NCI-H1436 treated with DMSO at 0.1 percent for 48 hours (cell line): ENCODE measurements around the gene CSNK1A1.
"Not testable (repeated sequence)": the region's sequence is repeated elsewhere in the genome, so short reads cannot be mapped to it uniquely, and the experiment has no call there.

ENCODE experiments used
- DNase-seq: peaks from one replicate; lab custom pipeline; 2025; lab: John Stamatoyannopoulos, UW

The CSNK1A1 gene

DNA sequence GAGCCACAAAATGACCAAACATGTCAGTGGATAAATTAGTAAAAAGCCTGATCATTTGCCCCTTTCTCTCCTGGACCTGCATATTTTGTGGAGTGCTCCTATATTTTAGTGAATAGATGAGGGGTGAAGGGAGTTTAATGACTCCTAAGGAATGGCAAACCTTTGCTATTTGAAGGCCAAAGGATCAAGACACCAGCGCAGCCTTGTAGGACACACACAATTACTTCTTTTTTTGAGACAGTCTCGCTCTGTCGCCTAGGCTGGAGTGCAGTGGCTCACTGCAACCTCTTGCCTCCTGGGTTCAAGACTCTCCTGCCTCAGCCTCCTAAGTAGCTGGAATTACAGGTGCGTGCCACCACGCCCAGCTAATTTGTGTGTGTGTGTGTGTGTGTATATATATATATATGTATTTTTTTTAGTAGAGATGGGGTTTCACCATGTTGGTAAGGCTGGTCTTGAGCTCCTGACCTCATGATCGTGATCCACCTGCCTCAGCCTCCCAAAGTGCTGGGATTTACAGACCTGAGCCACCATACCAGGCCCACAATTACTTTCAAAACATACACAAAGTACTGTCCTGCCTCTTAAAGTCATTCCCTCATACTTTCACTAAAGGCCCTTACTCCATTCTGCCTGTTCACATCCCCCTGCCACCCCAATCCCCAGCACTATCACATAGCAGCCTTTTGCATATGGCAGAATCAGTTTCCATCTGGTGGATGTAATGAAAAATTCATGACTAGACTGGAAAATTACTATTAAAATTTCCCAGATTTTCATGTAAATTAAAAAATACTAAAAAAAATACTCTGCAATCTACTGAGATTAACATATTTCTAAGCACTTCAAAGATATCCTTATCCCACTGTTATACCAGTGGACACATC, 60.4 kb downstream of the CSNK1A1 start:
- no peak for DNase-seq

DNA sequence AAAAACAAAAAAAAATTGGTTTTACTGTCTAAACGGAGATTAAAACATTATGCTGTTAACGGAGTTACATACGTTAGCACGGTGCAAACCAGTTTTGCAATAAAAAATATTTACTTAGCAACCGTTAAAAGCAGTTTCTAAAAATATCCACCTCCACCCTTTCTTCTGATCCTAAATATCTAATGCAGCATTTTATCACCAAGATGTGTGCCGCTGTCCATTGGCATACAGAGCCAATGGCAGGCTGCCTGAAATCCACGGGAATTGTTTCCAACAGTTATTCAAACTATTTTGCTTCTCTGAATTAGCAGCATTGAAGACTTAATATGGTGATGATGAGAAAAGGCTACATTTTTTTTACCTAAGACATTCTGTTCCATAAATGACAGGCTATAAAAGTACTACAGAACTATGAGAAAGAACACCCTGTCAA, 61.6 kb downstream of the CSNK1A1 start:
- DNase-seq: no peak

DNA sequence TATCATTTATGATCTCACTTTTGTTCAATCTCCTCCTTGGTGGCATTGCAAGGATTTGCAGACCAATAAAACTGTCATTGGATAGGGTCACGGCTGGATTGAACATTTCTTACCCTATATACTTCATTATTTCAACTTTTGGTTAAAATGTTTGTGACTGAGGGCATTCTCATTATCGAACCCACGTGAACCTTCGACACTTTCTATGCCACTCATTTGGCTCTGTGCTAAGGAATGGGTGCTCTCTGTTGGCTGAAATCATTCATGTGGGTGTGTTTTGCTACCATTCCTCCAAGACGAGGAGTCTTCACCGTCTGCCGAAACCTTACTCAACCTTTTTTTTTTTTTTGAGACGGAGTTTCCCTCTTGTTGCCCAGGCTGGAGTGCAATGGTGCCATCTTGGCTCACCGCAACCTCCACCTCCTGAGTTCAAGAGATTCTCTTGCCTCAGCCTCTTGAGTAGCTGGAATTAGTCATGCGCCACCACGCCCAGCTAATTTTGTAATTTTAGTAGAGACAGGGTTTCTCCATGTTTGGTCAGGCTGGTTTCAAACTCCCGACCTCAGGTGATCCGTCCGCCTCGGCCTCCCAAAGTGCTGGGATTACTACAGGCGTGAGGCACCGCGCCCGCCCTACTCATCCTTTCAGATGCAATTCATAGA, 62.5 kb downstream of the CSNK1A1 start:
- DNase-seq: no peak

DNA sequence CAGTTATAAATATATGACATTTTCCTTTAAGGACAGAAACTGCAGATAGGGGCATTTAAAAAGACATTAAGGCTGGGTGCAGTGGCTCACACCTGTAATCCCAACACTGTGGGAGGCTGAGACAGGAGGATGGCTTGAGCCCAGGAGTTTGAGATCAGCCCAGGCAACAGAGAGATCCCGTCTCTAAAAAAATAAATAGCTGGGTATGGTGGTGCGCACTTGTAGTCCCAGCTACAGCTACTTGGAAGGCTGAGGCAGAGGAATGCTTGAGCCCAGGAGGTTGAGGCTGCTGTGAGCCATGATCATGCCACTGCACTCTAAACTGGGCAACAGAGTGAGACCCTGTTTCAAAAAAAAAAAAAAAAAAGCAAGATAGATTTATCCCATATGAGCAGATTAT, 63.6 kb downstream of the CSNK1A1 start:
- no peak for DNase-seq

DNA sequence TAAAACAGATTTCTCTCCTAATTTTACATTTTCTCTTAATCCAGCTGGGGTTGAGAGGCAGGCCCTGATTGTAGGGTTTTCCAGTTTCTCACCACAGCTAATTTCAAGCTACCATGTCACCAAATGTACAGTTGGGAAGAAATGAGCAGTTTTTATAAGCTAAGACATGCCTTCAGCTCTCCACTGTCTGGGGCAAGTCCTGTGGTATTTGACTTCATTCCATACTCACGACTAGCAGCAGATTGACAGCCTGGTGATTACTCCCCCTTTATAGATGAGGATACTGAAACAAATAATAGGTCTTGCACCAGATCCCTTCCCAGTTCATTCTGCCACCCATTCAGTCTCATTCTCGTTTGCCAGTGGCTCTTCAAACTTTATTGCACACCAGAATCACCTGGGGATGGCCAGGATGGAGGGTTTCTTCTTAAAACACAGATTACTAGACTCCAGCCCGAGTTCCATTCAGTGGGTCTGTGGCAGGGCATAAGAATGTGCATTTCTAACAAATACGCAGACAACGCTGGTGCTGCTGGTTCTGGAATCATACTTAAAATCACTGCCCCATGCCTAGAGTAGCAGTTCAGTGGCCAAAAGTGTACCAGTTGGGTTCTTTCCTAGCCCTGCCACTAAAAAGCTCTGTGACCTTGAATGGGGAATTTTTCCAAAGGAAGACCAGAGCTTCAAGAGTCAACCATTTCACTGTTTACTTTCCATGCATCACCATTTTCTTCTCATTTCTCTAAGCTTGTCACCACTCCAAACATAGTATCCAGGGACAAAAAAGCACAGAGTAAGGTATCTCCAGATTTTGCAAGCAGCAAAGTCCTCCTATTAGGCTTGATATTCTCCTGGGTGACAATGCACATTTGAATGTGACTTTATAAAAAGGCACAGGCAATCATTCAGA, 64.3 kb downstream of the CSNK1A1 start:
- no peak for DNase-seq

DNA sequence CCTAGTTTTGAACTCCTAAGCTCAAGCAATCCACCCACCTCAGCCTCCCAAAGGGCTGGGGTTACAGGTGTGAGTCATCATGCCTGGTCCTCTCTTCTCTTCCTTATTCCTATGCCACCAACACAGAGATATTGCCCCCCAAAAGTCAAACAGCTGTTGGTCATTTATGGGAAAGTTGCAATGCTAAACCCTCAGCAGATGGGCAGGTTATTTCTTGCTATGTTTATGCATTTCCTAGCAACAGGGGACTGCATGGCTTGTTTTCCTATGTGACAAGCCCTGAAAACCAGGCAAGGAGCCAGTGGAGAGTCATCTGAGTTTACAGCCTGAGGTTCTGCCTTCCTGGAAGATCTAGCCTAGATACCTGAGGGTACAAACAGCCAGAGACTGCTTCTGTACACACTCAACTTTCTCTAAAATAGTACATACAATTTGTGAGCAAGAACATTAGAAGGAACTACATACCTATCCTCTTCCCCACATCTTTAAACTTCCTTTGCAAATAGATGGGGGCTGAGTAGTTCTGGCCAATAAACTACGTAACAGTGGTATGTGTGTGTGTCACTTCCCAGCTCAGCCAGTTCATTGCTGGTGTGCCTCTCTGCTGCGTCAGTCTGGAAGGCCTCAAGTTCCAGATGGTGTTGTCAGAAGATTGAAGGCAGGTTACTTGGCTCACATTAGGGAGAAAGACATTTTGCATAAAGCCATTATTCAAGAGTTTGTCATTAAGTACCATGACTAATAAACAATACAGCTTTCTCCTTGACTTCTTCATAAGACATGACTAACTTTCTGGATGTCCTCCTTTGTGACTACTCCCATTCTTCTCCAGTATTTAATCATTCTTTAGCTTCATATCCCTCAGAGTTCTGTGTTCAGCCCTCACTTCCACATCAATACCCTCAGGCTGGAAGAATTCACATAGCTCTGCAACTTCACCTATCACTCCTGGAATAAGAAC, 65.3 kb downstream of the CSNK1A1 start:
- DNase-seq: no peak

DNA sequence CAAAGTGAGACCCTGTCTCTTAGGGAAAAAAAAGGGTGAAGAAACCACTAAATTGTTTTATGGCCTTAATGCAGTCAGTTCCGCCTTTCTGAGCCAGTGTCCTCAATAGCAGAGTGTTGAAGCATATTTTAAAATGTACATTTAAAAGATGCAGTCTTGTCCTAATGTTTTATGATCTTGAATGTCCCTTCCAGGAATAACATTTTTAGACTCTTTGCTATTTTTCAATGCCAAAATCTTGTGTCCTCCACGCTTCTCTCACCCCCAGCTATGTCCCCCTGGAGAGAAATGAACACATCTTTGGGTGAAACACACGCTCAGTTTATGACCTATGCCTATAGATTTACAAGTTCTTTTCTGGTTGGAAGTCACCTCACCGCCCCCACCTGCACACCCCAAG, 69.8 kb downstream of the CSNK1A1 start:
- no peak for DNase-seq

DNA sequence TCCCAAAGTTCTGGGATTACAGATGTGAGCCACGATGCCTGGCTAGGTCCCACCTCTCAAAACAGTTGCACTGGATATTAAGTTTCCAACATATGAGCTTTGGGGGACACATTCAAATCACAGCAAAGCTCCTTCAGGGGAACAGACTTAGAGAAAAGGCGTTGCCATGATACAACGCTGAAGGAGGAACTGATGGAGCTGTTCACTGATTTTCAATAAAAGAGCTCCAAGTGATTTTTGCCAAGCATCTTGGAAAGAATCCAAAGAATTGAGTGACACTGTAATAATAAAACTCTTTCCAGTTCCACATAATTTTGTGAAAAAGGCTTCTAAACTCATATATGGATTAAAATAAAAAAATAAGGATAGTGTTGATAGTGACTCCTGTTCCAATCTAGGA, 72.5 kb downstream of the CSNK1A1 start:
- DNase-seq: no peak

DNA sequence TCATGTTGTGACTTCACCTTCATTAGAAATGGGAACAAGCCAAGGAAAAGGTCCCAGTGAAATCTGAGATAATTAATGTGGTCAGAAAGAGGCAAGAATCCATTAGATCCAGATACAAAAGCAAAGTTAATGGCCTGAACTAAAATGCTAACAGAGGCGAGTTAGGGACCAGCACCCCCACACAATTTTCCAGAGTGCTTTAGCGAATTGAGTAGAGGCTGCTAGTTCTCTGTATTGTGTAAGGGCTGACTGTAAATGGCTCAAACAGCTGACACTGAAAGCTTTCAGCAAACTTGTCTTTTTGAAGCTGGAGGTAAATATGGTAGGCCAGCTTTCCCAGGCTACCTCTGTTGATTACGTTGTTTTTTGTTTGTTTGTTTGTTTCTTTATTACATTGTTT, 75.5 kb downstream of the CSNK1A1 start:
- no peak for DNase-seq

DNA sequence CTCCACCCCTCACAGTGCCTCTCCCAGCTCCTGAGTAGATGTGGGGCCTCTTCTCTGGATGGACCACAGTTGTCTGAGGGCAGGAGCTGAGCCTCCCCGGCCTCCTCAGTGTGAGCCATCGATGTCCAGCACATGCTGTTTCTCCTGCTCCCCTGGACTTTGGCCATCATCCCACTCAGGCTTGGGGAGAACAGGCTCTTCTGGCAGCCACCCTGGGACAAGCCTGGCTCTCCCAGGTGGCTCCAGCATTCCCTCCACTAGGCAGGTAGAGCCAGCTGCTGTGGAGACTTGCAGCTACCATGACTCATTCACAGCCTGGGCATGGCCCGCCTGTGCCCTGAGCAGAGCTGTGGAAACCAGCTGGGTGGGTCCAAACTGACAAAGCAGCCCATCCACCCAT, 77.0 kb downstream of the CSNK1A1 start:
- no peak for DNase-seq

DNA sequence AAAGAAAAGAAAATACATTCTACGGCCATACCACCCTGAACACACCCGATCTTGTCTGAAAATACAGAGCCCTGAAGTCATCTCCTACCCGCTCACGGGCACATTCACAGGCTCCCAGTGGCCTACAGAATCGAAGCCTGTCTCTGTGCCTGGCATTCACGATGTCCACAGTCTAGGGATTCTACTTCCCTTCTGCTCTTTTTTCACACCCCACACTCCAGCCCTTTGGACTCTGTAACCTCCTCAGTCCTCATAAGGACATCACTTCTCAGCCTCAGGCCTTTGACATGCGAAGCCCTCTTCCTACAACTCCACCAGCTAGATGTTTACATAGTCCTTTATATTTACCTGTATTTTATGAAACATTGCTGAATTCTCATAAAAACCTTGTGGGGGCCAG, 77.8 kb downstream of the CSNK1A1 start:
- DNase-seq: no peak

DNA sequence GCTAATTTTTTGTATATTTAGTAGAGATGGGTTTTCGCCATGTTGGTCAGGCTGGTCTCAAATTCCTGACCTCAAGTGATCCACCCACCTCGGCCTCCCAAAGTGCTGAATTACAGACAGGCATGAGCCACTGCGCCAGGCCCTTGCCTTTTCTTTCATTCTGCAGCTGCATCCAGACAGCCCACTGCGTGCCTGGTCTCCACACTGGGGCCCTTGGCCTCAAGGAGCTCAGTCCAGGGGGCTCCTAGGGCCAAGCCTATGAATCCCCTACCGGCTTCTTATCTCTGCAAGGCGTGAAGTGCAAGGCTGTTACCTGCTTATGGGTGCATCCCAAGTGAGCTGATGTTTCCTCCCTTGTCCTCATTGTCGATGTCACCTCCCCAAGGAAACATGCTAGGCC, 78.8 kb downstream of the CSNK1A1 start:
- no peak for DNase-seq

DNA sequence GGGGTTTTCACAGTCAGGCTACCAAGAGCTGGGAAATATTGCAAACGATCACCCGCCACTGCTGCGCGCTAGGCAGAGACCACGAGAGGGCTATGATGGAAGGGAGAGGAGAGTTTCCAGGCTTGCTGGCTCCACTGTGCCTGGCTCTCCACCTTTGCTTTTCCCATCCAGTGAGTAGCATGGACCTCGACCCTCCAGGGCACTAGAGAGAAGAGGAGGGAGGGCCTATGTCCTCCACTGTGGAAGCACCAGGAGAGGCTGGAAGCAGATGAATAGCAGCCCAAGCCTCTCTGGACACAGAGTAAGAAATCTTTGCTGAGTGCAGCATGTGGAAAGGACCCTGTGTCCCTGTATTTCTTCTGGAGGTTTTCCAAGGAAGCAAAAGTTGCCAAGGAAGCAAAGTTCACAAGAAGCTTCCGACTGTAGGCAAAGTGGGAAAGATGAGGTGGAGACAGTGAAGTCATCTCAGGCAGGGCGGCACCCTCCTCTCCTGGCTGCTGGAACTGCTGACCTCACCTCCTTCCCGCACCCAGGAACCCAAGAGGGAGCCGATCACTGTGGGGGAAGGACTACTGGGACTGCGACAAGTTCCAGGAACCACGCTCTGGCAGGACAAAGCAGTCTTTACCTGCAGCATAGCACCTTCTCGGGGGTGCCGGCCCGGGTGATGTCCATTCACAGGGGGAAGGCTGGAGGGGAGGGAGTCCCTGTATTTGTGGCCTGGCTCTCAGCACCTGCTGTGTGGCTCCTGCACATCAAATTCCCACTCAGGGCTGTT, 79.6 kb downstream of the CSNK1A1 start:
- no peak for DNase-seq

DNA sequence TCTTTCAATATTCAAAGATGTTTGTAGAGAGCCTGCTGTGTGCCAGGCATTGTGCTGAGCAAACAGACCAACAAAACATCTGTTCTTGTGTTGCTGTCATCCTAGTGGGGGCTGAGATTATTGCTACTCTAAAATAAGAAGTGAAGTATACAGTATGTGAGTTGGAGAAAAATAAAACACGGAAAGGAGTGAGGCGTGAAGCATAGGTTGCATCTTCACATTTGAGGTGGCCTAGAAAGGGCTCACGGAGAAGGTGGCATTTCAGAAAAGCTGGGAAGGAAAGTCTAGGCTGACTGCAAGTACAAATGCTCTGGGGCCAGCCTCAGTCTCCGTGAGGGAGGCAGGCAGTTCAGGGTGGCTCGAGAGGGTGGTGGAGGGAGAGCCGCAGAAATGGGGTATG, 80.3 kb downstream of the CSNK1A1 start:
- no peak for DNase-seq

DNA sequence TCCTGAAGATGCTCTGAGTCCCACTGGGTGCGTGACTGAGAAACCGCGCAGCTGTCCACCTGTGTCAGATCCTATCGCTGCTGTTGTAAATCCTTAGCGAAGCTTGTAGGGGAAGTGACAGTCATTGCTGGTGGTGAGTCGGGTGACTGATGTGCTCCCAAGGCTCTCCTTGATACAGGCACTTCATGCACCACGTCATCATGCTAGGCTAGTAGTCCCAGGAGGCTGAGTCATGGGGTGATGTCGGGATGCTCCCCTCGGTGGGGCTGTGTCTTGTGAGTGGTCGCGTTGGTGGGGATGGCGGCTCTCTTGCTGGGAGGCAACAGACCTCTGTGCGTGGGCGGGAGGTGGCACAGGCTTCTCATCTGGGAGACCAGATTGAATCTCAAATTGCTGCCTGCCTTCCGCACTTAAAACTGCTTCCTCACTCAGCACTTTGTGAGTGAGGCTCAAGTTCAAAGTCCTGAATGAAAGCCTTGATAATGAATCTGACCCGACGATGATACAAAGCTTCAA, 84.7 kb downstream of the CSNK1A1 start:
- peak; percentile 24 for DNase-seq

DNA sequence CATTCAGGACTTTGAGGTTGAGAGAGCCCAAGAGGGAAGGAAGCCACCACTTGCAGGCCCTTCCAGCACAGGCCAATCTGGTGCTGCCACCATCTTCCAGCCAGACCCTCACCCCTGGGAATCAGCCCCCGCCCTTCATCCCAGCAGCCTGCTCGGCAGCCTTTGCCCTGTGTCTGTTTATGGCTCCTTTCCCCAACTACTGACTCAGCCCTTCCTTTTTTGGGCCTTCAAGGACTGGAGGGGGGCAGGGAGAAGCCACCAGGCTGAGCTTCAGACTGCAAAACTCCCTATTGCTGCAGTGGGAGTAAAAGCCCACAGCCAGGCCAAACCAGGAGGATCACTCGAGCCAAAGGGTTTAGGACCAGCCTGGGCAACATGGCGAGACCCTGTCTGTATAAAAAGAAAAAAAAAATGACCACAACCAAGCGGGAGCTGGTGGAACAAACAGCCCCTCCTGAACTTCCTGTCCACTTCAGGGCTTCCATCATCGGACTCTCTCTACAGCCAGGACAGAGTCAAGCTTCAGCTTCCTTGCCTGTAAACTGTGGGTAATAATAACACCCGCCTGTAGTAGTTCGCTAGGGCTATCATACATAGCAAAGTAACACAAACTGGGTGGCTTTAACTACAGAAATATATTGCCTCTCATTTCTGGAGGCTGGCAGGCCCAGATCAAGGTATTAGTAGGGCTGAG, 86.3 kb downstream of the CSNK1A1 start:
- no peak for DNase-seq

DNA sequence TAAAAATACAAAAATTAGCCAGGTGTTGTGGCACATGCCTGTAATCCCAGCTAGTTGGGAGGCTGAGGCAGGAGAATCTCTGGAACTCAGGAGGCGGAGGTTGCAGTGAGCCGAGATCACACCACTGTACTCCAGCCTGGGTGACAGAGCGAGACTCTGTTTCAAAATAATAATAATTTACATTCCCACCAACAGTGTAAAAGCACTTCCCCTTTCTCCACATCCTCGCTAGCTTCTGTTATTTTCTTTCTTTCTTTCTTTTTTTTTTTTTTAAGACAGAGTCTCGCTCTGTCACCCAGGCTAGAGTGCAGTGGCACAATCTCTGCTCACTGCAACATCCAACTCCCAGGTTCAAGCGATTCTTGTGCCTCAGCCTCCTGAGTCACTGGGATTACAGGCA, 89.3 kb downstream of the CSNK1A1 start:
- DNase-seq: not testable (repeated sequence)

DNA sequence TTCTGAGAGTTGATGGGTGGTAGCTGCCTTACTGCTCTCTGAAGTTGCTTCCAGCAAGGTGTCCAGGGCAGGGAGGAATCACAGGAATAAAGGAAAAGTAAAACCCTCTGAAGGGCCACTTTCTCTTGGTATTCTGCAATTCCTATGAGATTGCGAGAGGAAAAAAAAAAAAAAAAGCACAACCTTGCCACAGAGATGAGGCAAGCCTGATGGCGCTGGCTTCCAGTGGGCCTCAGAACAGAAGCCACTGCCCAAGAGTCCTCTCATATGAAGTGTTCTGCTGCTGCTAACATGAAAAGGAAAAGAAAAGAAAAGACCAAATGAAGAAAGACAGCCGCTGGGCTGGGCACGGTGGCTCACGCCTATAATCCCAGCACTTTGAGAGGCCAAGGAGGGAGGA, 91.3 kb downstream of the CSNK1A1 start:
- DNase-seq: no peak

DNA sequence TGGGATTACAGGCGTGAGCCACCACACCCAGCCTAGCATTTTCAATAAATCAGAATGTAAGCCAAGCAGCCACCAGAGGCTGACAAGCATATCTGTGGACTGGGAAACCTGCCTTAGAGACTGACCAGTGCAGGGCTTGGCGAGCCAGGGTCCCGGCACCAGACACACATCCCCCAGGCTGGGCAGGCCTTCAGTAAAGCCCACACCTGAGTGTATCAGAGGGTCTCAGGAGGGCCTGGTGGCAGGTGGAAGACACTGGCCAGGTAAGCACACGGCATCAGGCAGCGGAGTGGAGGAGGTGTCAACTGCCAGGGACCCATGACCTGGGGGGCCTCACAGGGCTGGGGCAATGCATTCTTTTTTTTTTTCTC, 93.9 kb downstream of the CSNK1A1 start:
- no peak for DNase-seq
